Large intestine (tissue), 3 donors: ENCODE results near the gene HJURP. TPM values are rescaled to one million over a fixed set of nuclear protein-coding genes. Genes with fewer than 3 reads are reported as not detected.

ENCODE experiments used
- DNase-seq, 2 donors: peaks; one replicate each; pipeline versions ENCODE4 v3.0.0 to v3.0.0-alpha.2; 2013
- H3K27ac ChIP-seq: one replicate; pipeline ENCODE4 v1.5.1; 2013; ENCODE audit warnings: low read length
- H3K27me3 ChIP-seq: 2 replicates; pipeline ENCODE4 v1.6.1; 2013; ENCODE audit warnings: low read length; ENCODE audit not compliant: control insufficient read depth, insufficient read depth
- H3K36me3 ChIP-seq: 2 replicates; pipeline ENCODE4 v1.6.1; 2013; ENCODE audit warnings: low read length; ENCODE audit not compliant: control insufficient read depth, insufficient read depth
- H3K4me1 ChIP-seq: one replicate; pipeline ENCODE4 v1.6.1; 2013; ENCODE audit warnings: low read length; ENCODE audit not compliant: control insufficient read depth, insufficient read depth
- H3K4me3 ChIP-seq: one replicate; pipeline ENCODE4 v1.5.1; 2013; ENCODE audit warnings: low read length
- H3K9me3 ChIP-seq: one replicate; pipeline ENCODE4 v1.6.1; 2013; ENCODE audit warnings: mild to moderate bottlenecking, low read depth, low read length, moderate library complexity; ENCODE audit not compliant: control insufficient read depth
- WGBS: methylation state at CpG from one replicate; pipeline ENCODE4 v1.1.5; 2013; ENCODE audit warnings: low lambda C conversion rate; ENCODE audit not compliant: insufficient coverage; 5-methylcytosine and 5-hydroxymethylcytosine counted together
- polyA plus RNA-seq: library from polyadenylated mRNA; unstranded; fragments of 120-200 nt; gene quantifications from one replicate; pipeline ENCODE4 v1.2.1, GENCODE V29; 2013

Gene HJURP
- polyA plus RNA-seq, 1 donor = 10.6 TPM

DNA sequence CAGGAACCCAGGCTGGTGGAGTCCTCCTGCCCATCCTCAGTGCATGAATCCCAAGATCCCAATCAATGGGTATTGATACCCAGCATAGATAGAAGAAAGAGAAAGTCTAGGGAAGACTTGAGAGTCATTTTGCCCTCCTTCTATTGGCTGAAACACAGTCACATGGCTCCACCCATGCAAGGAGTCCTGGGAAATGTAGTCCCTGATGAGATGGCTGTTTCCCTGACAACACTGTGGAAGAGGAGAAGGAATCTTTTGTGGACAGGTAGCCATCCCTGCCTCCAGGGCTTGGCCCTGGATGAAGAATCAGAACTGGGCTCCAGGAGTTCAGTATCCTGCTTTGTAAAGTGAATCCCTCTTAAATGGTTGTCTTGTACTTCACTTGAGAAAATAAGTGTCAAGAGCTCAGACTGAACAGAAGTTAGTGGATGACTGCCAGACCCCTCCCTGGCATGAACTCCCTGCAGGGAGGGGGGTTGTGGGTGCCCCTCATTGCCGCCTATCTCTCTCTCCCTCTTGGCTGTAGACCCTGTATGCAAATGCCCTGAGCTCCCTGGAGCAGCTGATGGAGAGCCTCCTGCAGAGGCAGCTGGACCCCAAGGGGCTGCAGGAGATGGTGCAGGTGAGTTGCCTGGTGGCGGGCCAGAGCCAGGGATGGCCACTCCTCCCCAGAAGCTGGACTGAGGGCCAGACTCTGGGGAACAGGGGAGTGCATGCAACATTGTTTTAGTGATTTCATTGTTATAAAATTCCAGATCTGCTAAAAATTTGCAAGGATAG, 40.1 kb downstream of the HJURP start:
- Histone ChIP-seq H3K9me3 (no peaks in the 10 kb centered on the region), H3K4me1 (peaks cover 24% of the 10 kb centered on the region), H3K36me3 (no peaks in the 10 kb centered on the region), H3K27ac (no peak overlapping the region), H3K4me3 (no peak overlapping the region), H3K27me3 (no peaks in the 10 kb centered on the region)
- DNase-seq = no peak
- WGBS = no CpG with 5 or more reads among the region's 2 CpGs

DNA sequence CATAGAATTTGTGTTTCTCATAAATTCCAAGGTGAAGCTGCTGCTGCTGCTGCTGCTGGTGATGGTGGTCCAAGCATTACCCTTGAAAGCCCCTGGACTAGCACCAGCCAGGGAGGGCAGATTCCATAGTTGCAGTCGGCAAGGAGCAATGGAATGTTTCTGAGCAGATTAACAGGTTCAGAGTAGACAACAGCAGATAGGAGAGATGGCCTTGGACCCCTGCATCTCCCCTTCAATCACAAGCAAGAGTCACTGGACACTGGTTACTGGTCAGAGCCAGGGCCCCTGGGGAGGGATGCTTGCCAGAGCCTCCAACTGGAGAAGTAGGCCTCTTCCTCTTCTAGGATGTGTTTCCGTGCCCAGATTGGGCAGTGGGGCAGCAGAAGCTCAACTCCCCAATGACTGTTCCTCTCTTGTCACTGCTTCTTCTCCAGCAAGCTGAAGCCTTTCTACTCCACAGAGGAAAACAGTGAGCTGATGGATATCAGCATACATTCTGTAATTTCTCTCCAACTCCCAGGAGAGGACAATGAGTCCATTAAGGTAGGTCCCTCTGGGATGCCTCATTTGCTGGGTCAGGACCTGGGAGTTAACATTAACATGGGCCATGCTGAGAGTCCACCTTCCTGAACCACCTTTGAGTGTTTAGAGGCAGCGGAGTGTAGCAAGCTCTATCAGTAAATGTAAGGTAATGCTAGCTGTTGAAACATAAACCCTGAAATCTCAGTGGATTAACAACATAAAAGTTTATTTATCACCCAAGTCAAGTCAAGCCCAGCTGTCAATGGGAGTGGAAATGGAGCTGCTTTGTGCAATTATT, 40.9 kb downstream of the HJURP start:
- Histone ChIP-seq H3K4me3 (no peak overlapping the region), H3K4me1 (peaks cover 21% of the 10 kb centered on the region), H3K36me3 (no peaks in the 10 kb centered on the region), H3K9me3 (no peaks in the 10 kb centered on the region), H3K27me3 (no peaks in the 10 kb centered on the region), H3K27ac (no peak overlapping the region)
- 40% methylated on average over 1 of the region's 3 CpGs for WGBS
- no peak for DNase-seq

DNA sequence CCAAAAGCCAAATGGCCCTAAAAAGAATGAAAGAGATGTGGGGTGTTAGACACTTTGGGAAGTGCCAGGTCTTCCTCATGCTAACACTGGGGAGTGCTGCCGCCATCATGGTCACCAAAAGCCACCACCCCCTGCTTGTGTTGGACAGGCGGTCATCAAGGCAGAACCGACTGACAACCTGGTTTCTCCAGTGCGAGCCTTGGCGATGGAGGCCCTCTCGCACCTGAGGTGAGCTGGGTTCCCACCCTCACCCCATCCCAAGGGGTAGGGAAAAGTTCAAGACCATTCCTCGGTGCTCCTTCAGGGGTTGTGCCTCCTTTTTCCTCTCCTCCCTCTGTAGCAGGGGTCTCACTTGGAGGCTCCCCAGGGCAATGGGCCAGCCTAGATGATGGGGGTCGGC, 42.6 kb downstream of the HJURP start:
- peaks cover 6% of the 10 kb centered on the region for H3K4me1 ChIP-seq
- no peak for DNase-seq
- H3K36me3 ChIP-seq = no peaks in the 10 kb centered on the region
- H3K4me3 ChIP-seq = no peak overlapping the region
- no peaks in the 10 kb centered on the region for H3K27me3 ChIP-seq
- no CpG with 5 or more reads among the region's 8 CpGs for WGBS
- no peak overlapping the region for H3K27ac ChIP-seq
- H3K9me3 ChIP-seq = no peaks in the 10 kb centered on the region

DNA sequence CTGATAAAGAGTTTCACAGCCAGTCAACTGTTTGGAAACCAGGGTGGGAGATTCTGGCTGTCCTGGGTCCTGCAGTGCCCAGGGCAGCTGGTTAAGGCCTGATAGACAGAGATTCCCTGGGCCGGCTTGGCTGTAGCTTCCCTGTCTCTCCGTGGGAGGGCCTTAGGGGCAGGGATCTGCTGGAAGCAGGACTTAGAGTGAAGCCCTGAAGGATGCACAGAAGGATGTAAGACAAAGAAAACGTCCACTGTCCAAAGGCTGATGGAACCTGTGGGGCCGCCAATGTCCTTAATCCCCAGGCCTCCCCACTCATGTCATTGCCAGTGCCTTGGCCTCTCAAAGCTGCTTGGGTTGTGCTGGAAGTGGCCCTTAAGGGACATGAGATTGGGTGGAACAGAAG, 43.2 kb downstream of the HJURP start:
- WGBS = no CpG with 5 or more reads among the region's 4 CpGs
- no peaks in the 10 kb centered on the region for H3K27me3 ChIP-seq
- no peak for DNase-seq
- no peaks in the 10 kb centered on the region for H3K4me1 ChIP-seq
- no peaks in the 10 kb centered on the region for H3K36me3 ChIP-seq
- H3K9me3 ChIP-seq = no peaks in the 10 kb centered on the region
- H3K4me3 ChIP-seq = no peak overlapping the region
- H3K27ac ChIP-seq = no peak overlapping the region

DNA sequence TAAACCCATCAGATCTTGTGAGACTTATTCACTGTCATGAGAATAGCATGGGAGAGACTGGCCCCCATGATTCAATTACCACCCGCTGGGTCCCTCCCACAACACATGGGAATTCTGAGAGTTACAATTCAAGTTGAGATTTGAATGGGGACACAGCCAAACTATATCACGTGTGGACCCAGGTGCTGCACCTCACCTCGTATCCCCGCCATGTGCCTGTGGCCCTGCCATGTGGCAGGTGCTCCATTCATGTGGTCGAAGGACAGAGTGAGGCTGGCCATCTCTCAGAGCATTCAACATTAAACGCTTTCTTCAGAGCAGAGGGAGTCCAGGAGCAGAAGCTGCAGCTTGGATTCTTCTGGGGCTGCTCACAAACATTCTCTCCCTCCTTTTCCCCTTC, 44.0 kb downstream of the HJURP start:
- Histone ChIP-seq H3K36me3 (no peaks in the 10 kb centered on the region), H3K4me1 (no peaks in the 10 kb centered on the region), H3K9me3 (no peaks in the 10 kb centered on the region), H3K27ac (no peak overlapping the region), H3K4me3 (no peak overlapping the region), H3K27me3 (no peaks in the 10 kb centered on the region)
- no CpG with 5 or more reads among the region's 6 CpGs for WGBS
- DNase-seq = no peak

DNA sequence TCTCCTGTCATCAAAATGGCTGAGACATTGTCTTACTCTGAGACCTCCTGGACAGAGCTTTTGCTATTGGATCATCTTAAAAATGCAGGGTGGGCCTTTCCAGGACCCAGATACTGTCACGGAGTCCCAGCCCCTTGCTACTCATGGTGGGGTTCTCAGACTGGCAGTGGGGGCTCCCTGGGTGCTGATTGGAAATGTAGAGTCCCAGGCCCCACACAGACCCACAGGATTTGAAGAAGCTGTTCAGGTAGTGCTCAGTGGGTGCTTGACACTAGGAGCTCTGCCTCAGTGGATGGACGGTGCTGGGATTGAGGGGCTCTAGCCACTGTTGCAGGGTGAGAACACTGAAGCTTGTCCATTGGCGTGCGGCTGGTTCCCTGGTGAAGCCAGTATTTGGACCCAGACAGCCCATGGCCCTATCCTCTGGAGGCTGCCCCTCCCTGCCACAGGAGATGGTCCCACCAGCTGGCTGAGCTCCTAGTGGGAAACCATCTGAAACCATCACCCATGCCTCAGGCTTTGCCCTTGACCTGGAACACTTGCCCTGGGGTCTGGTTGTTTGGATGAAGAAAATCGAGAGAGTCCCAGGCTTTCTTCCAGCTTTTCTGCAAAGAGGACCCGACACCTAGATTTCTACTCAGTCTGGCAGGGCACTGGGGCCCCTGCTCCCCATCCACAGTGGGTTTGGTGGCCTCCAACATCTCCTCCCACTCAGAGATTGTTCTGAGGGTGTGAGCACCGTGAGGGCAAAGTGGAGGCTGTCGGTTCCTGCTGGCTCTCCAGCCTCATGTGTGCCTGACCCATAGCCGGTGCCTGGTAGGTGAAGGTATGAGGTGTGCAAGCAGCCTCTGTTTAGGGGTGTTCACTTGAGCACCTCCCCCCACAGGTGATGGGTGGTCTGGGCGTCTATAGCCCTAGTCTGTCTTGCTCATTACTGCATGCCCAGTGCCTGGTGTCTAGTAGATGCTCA, 46.1 kb downstream of the HJURP start:
- Histone ChIP-seq H3K27ac (no peak overlapping the region), H3K4me3 (no peak overlapping the region), H3K4me1 (no peaks in the 10 kb centered on the region), H3K9me3 (no peaks in the 10 kb centered on the region), H3K27me3 (no peaks in the 10 kb centered on the region), H3K36me3 (no peaks in the 10 kb centered on the region)
- WGBS = no CpG with 5 or more reads among the region's 10 CpGs
- DNase-seq = no peak

DNA sequence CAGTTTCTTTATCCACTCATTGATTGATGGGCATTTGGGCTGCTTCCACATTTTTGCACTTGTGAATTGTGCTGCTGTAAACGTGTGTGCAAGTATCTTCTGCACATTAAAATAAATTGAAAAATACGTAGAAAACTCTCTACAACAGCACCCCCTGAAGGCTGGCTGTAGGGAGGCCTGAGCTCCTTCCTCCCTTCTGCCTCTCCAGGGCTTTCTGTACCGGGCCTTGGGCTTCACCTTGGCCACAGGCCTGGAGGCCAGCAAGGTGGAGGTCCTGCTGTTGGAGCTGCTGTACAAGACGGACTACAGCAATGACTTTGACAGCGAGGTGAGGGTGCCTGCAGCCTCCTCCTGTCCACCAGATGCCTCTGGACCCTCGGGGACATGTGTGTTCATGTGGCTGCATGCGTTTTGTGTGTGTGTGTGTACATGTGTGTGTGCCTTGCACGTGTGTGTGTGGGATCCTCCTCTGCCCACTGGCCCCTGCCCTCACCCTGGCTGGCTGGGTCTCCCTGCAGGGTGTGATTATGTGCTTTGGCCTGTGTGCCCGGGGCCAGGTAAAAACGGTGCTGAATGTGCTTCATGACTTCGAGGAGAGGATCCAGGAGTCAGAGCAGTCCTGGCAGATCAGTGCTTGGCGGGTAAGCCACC, 47.0 kb downstream of the HJURP start:
- no peaks in the 10 kb centered on the region for H3K36me3 ChIP-seq
- no peak for DNase-seq
- no peaks in the 10 kb centered on the region for H3K4me1 ChIP-seq
- H3K4me3 ChIP-seq = no peak overlapping the region
- H3K9me3 ChIP-seq = no peaks in the 10 kb centered on the region
- no peaks in the 10 kb centered on the region for H3K27me3 ChIP-seq
- WGBS = 100% methylated on average over 1 of the region's 12 CpGs
- H3K27ac ChIP-seq = no peak overlapping the region

DNA sequence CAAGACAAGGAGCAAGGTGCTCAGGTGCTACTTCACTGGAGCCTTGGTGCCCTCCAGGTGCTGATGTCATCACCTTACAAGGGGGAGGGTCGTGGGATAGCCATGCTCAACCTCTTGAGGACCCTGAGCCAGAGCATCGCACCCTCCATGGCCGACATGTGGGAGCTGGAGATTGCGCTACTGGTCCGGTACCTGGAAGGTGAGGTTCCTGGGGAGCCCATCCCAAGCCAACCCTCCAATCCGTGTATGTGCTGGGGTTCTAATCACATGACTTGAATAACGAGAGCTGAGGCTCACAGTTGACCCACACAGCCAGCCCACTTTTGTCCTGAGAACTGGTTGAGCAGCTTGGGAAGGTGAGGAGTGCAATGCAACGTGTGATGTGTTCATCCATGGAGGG, 50.3 kb downstream of the HJURP start:
- DNase-seq = no peak
- Histone ChIP-seq H3K27me3 (no peaks in the 10 kb centered on the region), H3K36me3 (no peaks in the 10 kb centered on the region), H3K4me3 (no peak overlapping the region), H3K9me3 (no peaks in the 10 kb centered on the region), H3K27ac (no peak overlapping the region), H3K4me1 (no peaks in the 10 kb centered on the region)
- no CpG with 5 or more reads among the region's 8 CpGs for WGBS

DNA sequence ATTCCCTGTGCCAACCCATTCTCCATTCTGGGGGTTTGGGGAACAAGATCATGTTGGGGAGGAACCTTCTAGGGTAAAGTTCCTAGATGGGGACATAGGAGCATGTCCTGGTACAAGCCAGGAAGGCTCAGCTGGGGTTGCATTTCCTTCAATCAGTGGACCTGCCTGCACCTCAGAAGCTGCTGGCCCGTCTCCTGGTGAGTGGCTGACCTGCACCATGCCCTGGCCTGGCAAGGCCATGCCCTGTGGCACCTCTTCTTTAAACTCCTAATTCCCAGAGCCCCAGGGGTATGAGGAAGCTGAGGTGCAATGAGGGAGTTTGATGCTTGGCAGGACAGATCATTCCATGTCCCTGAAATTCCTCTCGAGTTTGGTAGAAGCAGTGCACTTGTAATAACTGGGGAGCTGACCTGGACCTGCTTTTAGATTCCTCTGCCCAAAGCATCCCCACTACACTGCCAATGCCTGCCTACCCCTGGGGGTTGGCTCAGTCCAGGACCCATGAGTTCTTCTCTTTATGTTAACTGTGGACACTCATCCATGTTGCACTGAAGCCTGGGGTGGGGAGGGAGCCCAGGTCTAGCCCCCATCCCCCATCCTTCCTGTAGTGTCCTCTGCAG, 50.9 kb downstream of the HJURP start:
- Histone ChIP-seq H3K9me3 (no peaks in the 10 kb centered on the region), H3K4me3 (no peak overlapping the region), H3K4me1 (no peaks in the 10 kb centered on the region), H3K27ac (no peak overlapping the region), H3K27me3 (no peaks in the 10 kb centered on the region), H3K36me3 (no peaks in the 10 kb centered on the region)
- no peak for DNase-seq
- no CpG with 5 or more reads among the region's 2 CpGs for WGBS
